ENCODE data around the gene FAM3A.

DNA sequence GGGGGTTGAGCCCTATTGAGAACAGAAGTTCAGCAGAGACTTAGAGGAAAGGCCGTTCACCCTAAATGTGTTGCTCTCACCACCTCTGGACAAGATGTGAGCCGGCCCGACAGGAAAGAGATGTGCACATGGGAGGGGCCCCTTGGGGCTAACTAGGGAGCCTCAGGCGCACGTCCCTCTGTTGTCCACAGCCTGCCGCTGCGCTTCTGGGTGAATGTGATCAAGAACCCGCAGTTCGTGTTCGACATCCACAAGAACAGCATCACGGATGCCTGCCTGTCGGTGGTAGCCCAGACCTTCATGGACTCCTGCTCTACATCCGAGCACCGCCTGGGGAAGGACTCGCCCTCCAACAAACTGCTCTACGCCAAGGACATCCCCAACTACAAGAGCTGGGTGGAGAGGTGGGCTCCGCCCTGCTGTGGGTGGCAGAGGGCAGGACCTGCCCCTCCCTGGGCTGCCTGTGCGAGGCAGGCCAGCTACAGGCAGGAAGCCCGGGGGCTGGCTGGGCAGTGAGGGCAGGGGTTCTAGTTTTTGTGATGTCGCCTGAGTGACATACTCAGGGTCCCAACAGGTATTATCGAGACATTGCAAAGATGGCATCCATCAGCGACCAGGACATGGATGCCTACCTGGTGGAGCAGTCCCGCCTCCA, 45.0 kb downstream of the FAM3A start:
- TF ChIP-seq EZH2phosphoT487 (IDR thresholded peaks at IDR 0.05; ENCODE audit: low read depth, severe bottlenecking, unreplicated experiment), result no peak
- TF ChIP-seq, protein P1, sequence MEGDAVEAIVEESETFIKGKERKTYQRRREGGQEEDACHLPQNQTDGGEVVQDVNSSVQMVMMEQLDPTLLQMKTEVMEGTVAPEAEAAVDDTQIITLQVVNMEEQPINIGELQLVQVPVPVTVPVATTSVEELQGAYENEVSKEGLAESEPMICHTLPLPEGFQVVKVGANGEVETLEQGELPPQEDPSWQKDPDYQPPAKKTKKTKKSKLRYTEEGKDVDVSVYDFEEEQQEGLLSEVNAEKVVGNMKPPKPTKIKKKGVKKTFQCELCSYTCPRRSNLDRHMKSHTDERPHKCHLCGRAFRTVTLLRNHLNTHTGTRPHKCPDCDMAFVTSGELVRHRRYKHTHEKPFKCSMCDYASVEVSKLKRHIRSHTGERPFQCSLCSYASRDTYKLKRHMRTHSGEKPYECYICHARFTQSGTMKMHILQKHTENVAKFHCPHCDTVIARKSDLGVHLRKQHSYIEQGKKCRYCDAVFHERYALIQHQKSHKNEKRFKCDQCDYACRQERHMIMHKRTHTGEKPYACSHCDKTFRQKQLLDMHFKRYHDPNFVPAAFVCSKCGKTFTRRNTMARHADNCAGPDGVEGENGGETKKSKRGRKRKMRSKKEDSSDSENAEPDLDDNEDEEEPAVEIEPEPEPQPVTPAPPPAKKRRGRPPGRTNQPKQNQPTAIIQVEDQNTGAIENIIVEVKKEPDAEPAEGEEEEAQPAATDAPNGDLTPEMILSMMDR (IDR thresholded peaks at IDR 0.05; ENCODE audit: poor library complexity), result no peak
